Lower lobe of right lung (tissue), 2 donors: Measurements from ENCODE around the gene GRAMD1B. TPM values are rescaled to one million over a fixed set of nuclear protein-coding genes. Genes with fewer than 3 reads are reported as not detected.

Source experiments
- ATAC-seq, 2 donors: fragments of 200-7000 bp; cut with Tn5 transposase; one replicate each; pipeline ENCODE4 v1.9.1; 2020 to 2022; ENCODE audit warnings: mild to moderate bottlenecking in 2 of 2, moderate library complexity in 2 of 2
- DNase-seq: peaks from one replicate; pipeline ENCODE4 v3.0.0-alpha.2; 2020
- H3K27ac ChIP-seq: fragments of 200-600 bp; one replicate; pipeline ENCODE4 v1.8.0; 2022
- H3K27me3 ChIP-seq: fragments of 200-600 bp; one replicate; pipeline ENCODE4 v1.8.0; 2022; ENCODE audit warnings: low read depth
- H3K36me3 ChIP-seq: fragments of 200-600 bp; one replicate; pipeline ENCODE4 v1.8.0; 2022; ENCODE audit warnings: mild to moderate bottlenecking
- H3K4me1 ChIP-seq: fragments of 200-600 bp; one replicate; pipeline ENCODE4 v1.8.0; 2022
- H3K4me3 ChIP-seq: fragments of 200-600 bp; one replicate; pipeline ENCODE4 v1.8.0; 2022; ENCODE audit warnings: mild to moderate bottlenecking
- H3K9me3 ChIP-seq: fragments of 200-600 bp; one replicate; pipeline ENCODE4 v1.8.0; 2022
- intact Hi-C: fragments of 100-400 bp; cut with DNase I; formaldehyde crosslinking; loops from one replicate; pipeline ENCODE4 v1.11.0; 2022
- total RNA-seq: library from RNA; stranded (reverse); fragmentation: NEBNext Ultra II Directional; extraction: Animal tissue kit (Norgen Biotek cat#: 25700); gene quantifications from one replicate; pipeline ENCODE4 v1.2.1, GENCODE V29; 2021
- TF ChIP-seq, protein P1 (sequence below): fragments of 200-600 bp; IDR thresholded peaks from one replicate; pipeline ENCODE4 v1.8.0; 2022; ENCODE audit warnings: antibody characterized with exemption, mild to moderate bottlenecking
- donor health status: DM: no; HTN: yes; CAD: no; lungs with severe emphysema.

Gene GRAMD1B
- total RNA-seq, 1 donor from 2014 or later = 9.9 TPM

DNA sequence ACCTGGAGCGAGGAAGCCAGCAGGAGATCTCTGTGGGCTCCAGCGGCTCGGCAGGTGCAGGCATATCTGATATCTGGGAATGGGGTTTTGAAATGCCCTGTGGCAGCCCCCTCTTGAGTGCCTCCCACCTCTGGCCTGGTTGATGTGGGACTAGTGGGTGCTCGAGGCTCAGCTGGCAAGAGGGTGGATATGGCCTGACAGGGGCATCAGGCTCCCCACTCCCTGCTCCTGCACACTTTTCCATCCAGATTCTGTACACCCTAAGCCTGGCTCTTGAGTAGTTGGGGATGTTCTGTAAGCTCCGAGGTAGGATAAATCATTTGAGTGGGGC, 149.4 kb downstream of the GRAMD1B start:
- H3K4me3 ChIP-seq = no peak overlapping the region
- DNase-seq (no peak), ATAC-seq (no peak)
- H3K27me3 ChIP-seq = peaks cover 15% of the 10 kb centered on the region
- H3K4me1 ChIP-seq = no peaks in the 10 kb centered on the region
- intact Hi-C loops = no loop called here
- TF ChIP-seq, protein P1, sequence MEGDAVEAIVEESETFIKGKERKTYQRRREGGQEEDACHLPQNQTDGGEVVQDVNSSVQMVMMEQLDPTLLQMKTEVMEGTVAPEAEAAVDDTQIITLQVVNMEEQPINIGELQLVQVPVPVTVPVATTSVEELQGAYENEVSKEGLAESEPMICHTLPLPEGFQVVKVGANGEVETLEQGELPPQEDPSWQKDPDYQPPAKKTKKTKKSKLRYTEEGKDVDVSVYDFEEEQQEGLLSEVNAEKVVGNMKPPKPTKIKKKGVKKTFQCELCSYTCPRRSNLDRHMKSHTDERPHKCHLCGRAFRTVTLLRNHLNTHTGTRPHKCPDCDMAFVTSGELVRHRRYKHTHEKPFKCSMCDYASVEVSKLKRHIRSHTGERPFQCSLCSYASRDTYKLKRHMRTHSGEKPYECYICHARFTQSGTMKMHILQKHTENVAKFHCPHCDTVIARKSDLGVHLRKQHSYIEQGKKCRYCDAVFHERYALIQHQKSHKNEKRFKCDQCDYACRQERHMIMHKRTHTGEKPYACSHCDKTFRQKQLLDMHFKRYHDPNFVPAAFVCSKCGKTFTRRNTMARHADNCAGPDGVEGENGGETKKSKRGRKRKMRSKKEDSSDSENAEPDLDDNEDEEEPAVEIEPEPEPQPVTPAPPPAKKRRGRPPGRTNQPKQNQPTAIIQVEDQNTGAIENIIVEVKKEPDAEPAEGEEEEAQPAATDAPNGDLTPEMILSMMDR = no peak
- no peaks in the 10 kb centered on the region for H3K9me3 ChIP-seq
- no peak overlapping the region for H3K27ac ChIP-seq
- no peaks in the 10 kb centered on the region for H3K36me3 ChIP-seq

DNA sequence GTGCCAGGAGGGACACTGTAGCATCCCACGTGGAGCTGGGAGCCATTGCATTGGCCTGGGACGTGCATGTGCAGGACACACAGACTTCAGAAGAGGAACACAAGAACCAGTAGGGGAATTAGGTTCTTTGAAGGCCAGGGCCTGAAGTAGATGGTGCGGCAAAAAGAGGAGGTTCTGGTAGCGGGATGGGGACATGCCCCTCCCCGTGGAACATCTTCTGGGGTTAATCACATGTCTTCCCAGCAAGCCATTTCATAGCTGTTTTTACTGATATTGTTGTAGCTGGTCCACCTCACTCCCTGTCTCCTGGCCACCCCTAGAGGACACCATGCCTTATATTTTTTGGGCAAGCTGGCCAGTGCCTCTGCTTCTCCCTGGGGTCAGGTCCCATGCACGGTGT, 150.1 kb downstream of the GRAMD1B start:
- H3K27ac ChIP-seq = no peak overlapping the region
- TF ChIP-seq, protein P1 = no peak
- intact Hi-C loops = no loop called here
- DNase-seq (no peak), ATAC-seq (no peak)
- H3K27me3 ChIP-seq = peaks cover 15% of the 10 kb centered on the region
- no peaks in the 10 kb centered on the region for H3K36me3 ChIP-seq
- H3K4me3 ChIP-seq = no peak overlapping the region
- H3K9me3 ChIP-seq = no peaks in the 10 kb centered on the region
- H3K4me1 ChIP-seq = no peaks in the 10 kb centered on the region

DNA sequence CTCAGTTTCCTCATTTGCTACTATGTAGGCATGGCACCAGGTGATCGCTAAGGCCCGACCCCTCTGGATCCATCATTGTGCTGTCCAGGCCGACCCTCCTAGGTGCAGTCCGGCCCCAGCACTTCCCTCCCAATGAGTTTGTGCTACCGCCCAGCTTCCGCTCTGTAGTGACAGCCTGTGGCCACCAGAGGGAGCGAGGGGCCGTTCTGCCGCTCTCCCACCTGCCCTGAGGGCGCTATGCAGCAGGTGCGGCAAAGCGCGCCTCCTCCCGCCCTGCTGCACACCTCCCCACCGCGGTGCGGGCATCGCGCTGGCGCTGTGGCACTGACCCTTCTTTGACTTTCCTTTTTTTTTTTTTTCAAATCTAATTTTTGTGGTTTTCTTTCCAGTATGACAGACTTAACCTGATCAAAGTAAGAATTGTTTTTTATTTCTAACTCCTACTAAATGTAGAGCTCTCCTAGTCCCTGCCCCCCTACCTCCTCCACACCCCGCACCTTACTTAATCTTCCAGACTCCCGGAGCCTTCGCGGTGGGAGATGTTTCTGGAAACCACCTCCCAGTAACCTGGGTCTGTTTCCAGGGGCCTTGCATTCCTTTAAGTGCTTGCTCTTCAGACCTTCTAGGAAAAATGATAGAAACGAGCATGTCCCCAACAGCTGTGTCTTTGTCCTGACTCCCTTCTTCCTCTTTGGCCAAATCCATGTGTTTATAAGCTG, 150.6 kb downstream of the GRAMD1B start:
- Histone ChIP-seq H3K27me3 (peaks cover 15% of the 10 kb centered on the region), H3K36me3 (no peaks in the 10 kb centered on the region), H3K4me1 (no peaks in the 10 kb centered on the region), H3K9me3 (no peaks in the 10 kb centered on the region), H3K4me3 (no peak overlapping the region), H3K27ac (no peak overlapping the region)
- DNase-seq (peak; percentile 83), ATAC-seq (peak; percentile 85 to 87)
- TF ChIP-seq, protein P1 = peak; percentile 90
- intact Hi-C loops = no loop called here

DNA sequence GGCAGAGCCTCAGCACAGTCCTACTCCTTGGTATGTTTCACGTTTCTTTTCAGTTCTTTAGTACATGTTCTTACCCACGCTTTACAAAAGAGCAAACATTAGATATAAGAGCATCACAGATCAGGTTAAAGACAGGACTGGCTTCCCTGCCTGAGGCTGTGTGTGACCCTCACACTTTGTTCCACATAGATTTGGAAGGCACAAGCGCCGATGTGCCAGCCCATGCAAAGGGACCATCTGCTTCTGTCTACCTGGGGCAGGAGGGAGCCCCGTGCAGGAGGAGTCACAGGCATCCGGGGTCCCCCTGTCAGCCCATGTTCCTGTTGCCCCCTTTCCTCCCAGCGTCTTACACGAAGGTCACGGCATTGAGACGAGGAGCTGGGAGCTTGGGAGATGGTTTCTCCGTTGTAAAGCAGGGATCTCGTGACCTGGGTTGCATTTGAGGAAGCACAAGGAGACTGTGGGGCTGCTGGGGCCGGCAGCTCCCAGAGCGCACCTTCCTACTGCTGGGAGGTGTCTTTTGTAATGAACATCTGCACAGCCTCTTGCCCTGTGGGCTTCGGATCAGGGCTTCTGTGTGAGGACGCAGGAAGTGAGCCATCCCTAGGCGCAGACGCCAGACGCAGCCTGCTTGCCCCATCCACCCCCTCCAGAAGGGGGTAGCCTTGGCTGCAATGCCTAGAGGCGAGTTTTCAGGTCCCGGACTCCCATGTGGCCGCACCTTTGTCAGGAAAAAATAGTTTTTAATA, 151.8 kb downstream of the GRAMD1B start:
- Histone ChIP-seq H3K9me3 (no peaks in the 10 kb centered on the region), H3K27me3 (peaks cover 8% of the 10 kb centered on the region), H3K4me1 (no peaks in the 10 kb centered on the region), H3K36me3 (no peaks in the 10 kb centered on the region), H3K27ac (no peak overlapping the region), H3K4me3 (no peak overlapping the region)
- DNase-seq (no peak), ATAC-seq (no peak)
- intact Hi-C loops = no loop called here
- TF ChIP-seq, protein P1 = no peak

DNA sequence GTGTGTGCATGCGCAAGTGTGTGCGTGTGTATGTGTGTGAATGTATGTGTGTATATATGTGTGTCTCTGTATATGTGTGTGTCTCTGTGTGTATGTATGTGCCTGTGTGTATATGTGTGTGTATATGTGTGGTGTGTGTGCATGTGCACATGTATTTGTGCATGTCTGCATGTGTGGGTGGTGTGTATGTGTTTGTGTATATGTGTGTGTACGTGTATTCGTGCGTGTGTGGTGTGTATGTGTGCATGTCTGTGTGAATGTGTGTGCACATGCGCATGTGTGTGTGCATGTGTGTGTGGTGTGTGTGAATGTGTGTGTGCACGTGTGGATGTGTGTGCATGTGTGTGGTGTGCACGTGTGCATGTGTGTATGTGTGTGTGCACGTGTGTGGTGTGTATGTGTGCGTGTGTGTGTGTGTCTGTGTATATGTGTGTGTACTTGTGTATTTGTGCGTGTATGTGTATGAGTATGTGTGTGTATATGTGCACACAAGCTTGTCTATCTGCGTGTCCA, 153.0 kb downstream of the GRAMD1B start:
- DNase-seq = no peak
- TF ChIP-seq, protein P1 = no peak
- intact Hi-C loops = no loop called here
- H3K4me3 ChIP-seq = no peak overlapping the region
- H3K27me3 ChIP-seq = peaks cover 7% of the 10 kb centered on the region
- no peaks in the 10 kb centered on the region for H3K36me3 ChIP-seq
- H3K4me1 ChIP-seq = no peaks in the 10 kb centered on the region
- ATAC-seq = no peak
- no peaks in the 10 kb centered on the region for H3K9me3 ChIP-seq
- H3K27ac ChIP-seq = no peak overlapping the region
